ENCODE measurements around the gene GOLGB1. TPM values are rescaled to one million over a fixed set of nuclear protein-coding genes. Genes with fewer than 3 reads are reported as not detected.

The GOLGB1 gene
- total and polyA plus RNA-seq, 2 donors (not counting 3 experiments of a cell fraction or from before 2014, with no cell fraction given), result 7.4 to 42.7 TPM

DNA sequence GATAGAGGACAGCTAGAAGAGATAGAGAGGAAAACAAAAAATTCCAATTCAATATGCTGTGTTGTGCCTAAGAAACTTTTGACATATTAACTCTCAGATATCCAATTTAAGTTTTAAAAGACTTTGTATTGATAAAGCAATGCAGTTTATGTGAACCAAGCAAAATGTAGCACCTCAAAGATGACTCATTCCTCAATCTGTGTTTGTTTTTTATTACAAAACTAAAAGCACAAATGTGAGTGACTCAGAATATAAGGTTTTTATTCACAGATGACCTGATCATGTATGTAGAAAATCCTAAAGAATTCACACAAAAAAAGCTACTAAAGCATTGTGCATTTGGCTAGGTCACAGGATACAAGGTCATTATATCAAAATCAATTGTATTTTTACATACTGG, 99.9 kb downstream of the GOLGB1 start:
- no peaks in the 10 kb centered on the region for H3K79me2 ChIP-seq (ENCODE audit: control insufficient read depth, insufficient read depth, low read length)
- H3K9me1 ChIP-seq (replicated peaks; ENCODE audit: control insufficient read depth, extremely low read depth, insufficient read depth, low read length), result no peaks in the 10 kb centered on the region
- no peak overlapping the region for H3K27ac ChIP-seq (ENCODE audit: insufficient read depth, low read depth, low read length)
- no TSS peak for BruUV-seq (replicated peaks)
- H3K9ac ChIP-seq (replicated peaks; ENCODE audit: extremely low read depth, insufficient read depth, low read length), result no peak overlapping the region
- TF ChIP-seq JUN (IDR thresholded peaks at IDR 0.05; ENCODE audit: borderline replicate concordance, insufficient read depth, insufficient read length, low read depth) (no peak), EZH2 (IDR thresholded peaks at IDR 0.05; ENCODE audit: borderline replicate concordance, low read depth, low read length, severe bottlenecking) (no peak), FOS (IDR thresholded peaks at IDR 0.05; ENCODE audit: borderline replicate concordance, insufficient read depth, low read length) (peak; percentile 62), MYC (IDR thresholded peaks at IDR 0.05; ENCODE audit: low read depth, low read length) (no peak)
- TF ChIP-seq, protein P1, sequence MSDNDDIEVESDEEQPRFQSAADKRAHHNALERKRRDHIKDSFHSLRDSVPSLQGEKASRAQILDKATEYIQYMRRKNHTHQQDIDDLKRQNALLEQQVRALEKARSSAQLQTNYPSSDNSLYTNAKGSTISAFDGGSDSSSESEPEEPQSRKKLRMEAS (IDR thresholded peaks at IDR 0.05; ENCODE audit: insufficient read depth, insufficient read length), result no peak
- DNase-seq (ENCODE audit: low read depth, low spot score) (peak; percentile 13), FAIRE-seq (no peak)
- dilution Hi-C loops (cut with MboI; ENCODE audit: extremely low pct_ligation_motif_present, low sequenced_read_pairs) (no loop called here), intact Hi-C loops (cut with micrococcal nuclease) (no loop called here)
- POLR2A ChIA-PET, result interaction anchor here (1.0 kb wide), 1 partner anchor 11 kb away, joined by 3 read pairs; the partner anchor contains the start of gene HCLS1
- H3K27me3 ChIP-seq (ENCODE audit: control insufficient read depth in 2 of 2, insufficient read depth in 2 of 2, low read length in 2 of 2), result no peaks in the 10 kb centered on the region
- CTCF ChIA-PET, result no interaction called here
- no peak overlapping the region for H2AFZ ChIP-seq (ENCODE audit: low read depth, low read length)
- no peak overlapping the region for H3K4me2 ChIP-seq (ENCODE audit: insufficient read depth, low read length)
- H3K9me3 ChIP-seq (replicated peaks; ENCODE audit: control insufficient read depth, insufficient read depth, low read length), result no peaks in the 10 kb centered on the region
- no peaks in the 10 kb centered on the region for H4K20me1 ChIP-seq (replicated peaks; ENCODE audit: control insufficient read depth, extremely low read depth, insufficient read depth, low read length)
- peaks cover 12% of the 10 kb centered on the region for H3K4me1 ChIP-seq (ENCODE audit: control insufficient read depth, extremely low read depth, insufficient read depth, low read length)
- H3K4me3 ChIP-seq (replicated peaks in 1 of 3; ENCODE audit: insufficient read depth in 1 of 3, low read depth in 1 of 3, low read length in 3 of 3), result no peak overlapping the region
- peaks cover under 1 to 6% of the 10 kb centered on the region in 2 experiments for H3K36me3 ChIP-seq (ENCODE audit: control insufficient read depth in 2 of 2, extremely low read depth in 1 of 2, insufficient read depth in 2 of 2, low read length in 2 of 2)

DNA sequence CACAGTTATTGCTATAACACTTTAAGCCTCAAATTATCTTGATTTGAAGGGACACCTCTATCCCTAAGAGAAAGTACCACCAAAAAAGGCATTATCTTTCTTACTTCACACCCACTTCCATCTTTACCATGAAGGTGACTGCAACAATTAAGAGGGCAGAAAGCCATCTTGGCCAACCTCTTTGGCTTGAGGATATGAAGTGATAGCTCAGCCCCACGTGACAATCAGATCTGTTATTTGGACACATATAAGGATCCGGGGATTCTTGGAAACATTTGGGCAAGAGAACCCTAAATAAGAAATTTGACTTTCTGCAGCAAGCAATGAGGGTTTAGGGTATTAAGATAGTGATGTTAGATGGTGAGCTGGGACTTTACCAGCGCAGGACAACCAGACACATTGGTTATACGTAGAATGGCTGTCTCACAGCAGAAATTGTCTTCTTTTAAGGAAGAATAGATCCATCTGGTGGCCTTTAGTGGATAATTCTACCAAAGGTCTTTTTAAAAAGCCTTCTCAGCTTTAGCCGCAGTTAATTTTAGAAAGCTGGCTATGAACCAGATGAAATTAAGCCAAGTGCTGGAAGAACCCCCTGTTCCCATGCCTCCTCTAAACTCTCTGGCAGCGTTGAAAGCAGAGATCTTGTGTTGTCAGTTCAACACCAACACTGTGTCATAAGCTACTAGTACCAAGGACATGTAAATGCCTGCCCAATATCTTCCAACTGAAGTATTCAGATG, 101.2 kb downstream of the GOLGB1 start:
- TF ChIP-seq, protein P1 (IDR thresholded peaks at IDR 0.05; ENCODE audit: insufficient read depth, insufficient read length), result no peak
- TF ChIP-seq POLR2AphosphoS5 (IDR thresholded peaks at IDR 0.05; ENCODE audit: insufficient read depth, low read depth, low read length) (no peak), JUN (IDR thresholded peaks at IDR 0.05; ENCODE audit: borderline replicate concordance, insufficient read depth, insufficient read length, low read depth) (no peak), MYC (IDR thresholded peaks at IDR 0.05; ENCODE audit: low read depth, low read length) (no peak), EZH2 (IDR thresholded peaks at IDR 0.05; ENCODE audit: borderline replicate concordance, low read depth, low read length, severe bottlenecking) (no peak), GATA2 (IDR thresholded peaks at IDR 0.05; ENCODE audit: insufficient read depth, insufficient read length, low read depth, low read length) (no peak), POLR2A (IDR thresholded peaks at IDR 0.05; ENCODE audit: low read depth, low read length) (no peak), FOS (IDR thresholded peaks at IDR 0.05; ENCODE audit: borderline replicate concordance, insufficient read depth, low read length) (no peak)
- TF ChIP-seq, protein P2, sequence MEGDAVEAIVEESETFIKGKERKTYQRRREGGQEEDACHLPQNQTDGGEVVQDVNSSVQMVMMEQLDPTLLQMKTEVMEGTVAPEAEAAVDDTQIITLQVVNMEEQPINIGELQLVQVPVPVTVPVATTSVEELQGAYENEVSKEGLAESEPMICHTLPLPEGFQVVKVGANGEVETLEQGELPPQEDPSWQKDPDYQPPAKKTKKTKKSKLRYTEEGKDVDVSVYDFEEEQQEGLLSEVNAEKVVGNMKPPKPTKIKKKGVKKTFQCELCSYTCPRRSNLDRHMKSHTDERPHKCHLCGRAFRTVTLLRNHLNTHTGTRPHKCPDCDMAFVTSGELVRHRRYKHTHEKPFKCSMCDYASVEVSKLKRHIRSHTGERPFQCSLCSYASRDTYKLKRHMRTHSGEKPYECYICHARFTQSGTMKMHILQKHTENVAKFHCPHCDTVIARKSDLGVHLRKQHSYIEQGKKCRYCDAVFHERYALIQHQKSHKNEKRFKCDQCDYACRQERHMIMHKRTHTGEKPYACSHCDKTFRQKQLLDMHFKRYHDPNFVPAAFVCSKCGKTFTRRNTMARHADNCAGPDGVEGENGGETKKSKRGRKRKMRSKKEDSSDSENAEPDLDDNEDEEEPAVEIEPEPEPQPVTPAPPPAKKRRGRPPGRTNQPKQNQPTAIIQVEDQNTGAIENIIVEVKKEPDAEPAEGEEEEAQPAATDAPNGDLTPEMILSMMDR (IDR thresholded peaks at IDR 0.05; ENCODE audit: extremely low read depth in 1 of 2, insufficient read depth in 1 of 2, low read depth in 1 of 2, low read length in 2 of 2), result no peak
- H3K9me1 ChIP-seq (replicated peaks; ENCODE audit: control insufficient read depth, extremely low read depth, insufficient read depth, low read length), result no peaks in the 10 kb centered on the region
- no TSS peak for BruUV-seq (replicated peaks)
- no peak overlapping the region for H3K4me3 ChIP-seq (replicated peaks in 1 of 3; ENCODE audit: insufficient read depth in 1 of 3, low read depth in 1 of 3, low read length in 3 of 3)
- peaks cover 4 to 5% of the 10 kb centered on the region in 2 experiments for H3K36me3 ChIP-seq (ENCODE audit: control insufficient read depth in 2 of 2, extremely low read depth in 1 of 2, insufficient read depth in 2 of 2, low read length in 2 of 2)
- H3K9me3 ChIP-seq (replicated peaks; ENCODE audit: control insufficient read depth, insufficient read depth, low read length), result no peaks in the 10 kb centered on the region
- H3K9ac ChIP-seq (replicated peaks; ENCODE audit: extremely low read depth, insufficient read depth, low read length), result no peak overlapping the region
- FAIRE-seq, result no peak
- H3K4me2 ChIP-seq (ENCODE audit: insufficient read depth, low read length), result no peak overlapping the region
- DNase-seq (ENCODE audit: low read depth, low spot score), result no peak
- H2AFZ ChIP-seq (ENCODE audit: low read depth, low read length), result no peak overlapping the region
- dilution Hi-C loops (cut with MboI; ENCODE audit: extremely low pct_ligation_motif_present, low sequenced_read_pairs), result no loop called here
- peaks cover 11% of the 10 kb centered on the region for H3K4me1 ChIP-seq (ENCODE audit: control insufficient read depth, extremely low read depth, insufficient read depth, low read length)
- H3K79me2 ChIP-seq (ENCODE audit: control insufficient read depth, insufficient read depth, low read length), result no peaks in the 10 kb centered on the region
- no peak overlapping the region for H3K27ac ChIP-seq (ENCODE audit: insufficient read depth, low read depth, low read length)
- ChIA-PET CTCF (no interaction called here), POLR2A (interaction anchor here (1.0 kb wide), 1 partner anchor 12 kb away, joined by 3 read pairs; the partner anchor contains the start of gene HCLS1)
- no peaks in the 10 kb centered on the region for H4K20me1 ChIP-seq (replicated peaks; ENCODE audit: control insufficient read depth, extremely low read depth, insufficient read depth, low read length)
- H3K27me3 ChIP-seq (ENCODE audit: control insufficient read depth in 2 of 2, insufficient read depth in 2 of 2, low read length in 2 of 2), result no peaks in the 10 kb centered on the region
- intact Hi-C loops (cut with micrococcal nuclease), result no loop called here
